HG03280 (cell line): Measurements from ENCODE around the gene SCCPDH.
"Not testable (repeated sequence)": the region's sequence is repeated elsewhere in the genome, so short reads cannot be mapped to it uniquely, and the experiment has no call there.

Experiments
- ATAC-seq: cut with Tn5 transposase; IDR thresholded peaks from one replicate; pipeline ENCODE4 v1.9.1; 2021; ENCODE audit warnings: mild to moderate bottlenecking, moderate library complexity; ENCODE audit not compliant: unreplicated experiment

Gene SCCPDH

DNA sequence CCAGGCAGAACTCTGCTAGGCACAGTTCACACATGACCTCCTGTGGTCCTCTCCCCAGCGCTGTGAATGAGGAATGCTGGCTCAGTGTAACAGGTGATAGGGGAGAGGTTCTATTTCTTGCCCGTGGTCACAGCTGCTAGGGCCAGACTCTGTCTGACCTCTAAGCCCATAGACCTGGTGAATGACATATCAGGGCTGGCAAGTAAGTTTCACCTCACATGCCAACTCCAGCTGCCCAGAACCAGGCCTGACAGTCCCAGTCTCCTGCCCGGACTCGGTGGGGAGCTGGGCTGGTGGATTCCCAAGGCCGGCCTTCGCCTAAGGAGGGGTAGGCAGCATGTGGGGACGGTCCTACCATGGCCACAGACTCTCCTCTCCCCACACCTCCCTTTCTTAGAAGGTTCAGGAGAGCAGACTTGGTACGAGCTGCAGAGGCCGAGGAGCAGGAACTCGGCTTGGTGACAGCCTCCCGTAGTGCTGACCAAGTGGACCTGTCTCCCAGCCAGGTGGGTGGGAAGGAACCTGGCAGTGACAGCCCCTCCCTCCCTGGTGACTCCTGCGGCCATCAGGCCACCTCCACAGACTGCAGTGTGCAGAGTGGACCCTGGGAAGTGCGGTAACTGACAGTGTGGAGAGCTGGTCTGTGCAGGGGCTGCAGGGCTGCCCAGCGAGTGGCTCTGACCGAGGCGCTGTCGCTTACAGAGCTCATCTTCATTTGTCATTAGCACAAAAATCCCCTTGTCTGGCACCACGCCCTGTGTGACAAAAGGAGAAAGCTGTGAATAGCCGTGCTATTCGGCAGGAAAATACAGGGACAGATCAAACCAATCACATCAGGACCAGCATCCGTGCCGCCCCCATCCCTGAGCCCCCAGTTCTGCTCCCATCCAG is 74.6 kb downstream of the SCCPDH start:
- ATAC-seq: no peak

DNA sequence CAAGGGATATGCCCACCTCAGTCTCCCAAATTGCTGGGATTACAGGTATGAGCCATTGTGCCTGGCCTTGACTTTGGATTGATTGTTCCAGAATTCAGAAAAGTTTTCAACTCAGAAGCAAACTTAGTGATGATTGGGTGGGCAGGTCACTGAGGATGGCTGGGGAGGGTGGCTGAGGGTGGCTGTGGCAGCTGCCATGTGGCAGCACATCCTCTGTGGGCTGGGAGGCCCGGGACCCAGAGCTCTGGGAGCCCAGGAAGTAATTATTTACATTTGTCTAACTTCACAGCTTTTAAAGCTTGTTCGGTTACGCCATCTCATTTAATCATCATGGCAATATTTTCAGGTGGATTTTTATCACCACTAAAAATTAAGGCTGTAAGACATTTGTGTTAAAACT is 76.1 kb downstream of the SCCPDH start:
- no peak for ATAC-seq

GRCh38 chr1:246800756-246801155 is 76.5 kb downstream of the SCCPDH start:
- no peak for ATAC-seq

- ATAC-seq: no peak
Observed at GRCh38 chr1:246801241-246802020, 77.2 kb downstream of the SCCPDH start.

DNA sequence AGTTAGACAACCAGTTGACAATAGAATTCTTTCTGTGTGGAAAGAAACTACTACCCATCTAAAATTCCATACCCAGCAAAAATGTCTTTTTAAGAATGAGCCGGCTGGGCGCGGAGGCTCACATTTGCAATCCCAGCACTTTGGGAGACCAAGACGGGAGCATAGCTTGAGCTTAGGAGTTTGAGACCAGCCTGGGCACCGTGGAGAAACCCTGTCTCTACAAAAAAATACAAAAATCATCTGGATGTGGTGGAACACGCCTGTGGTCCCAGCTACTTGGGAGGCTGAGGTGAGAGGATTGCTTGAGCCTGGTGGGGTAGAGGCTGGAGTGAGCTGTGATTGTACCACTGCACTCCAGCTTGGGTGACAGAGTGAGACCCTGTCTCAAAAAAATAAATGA is 79.2 kb downstream of the SCCPDH start:
- no peak for ATAC-seq

- no peak for ATAC-seq
Observed at GRCh38 chr1:246803883-246804282, 79.7 kb downstream of the SCCPDH start.

DNA sequence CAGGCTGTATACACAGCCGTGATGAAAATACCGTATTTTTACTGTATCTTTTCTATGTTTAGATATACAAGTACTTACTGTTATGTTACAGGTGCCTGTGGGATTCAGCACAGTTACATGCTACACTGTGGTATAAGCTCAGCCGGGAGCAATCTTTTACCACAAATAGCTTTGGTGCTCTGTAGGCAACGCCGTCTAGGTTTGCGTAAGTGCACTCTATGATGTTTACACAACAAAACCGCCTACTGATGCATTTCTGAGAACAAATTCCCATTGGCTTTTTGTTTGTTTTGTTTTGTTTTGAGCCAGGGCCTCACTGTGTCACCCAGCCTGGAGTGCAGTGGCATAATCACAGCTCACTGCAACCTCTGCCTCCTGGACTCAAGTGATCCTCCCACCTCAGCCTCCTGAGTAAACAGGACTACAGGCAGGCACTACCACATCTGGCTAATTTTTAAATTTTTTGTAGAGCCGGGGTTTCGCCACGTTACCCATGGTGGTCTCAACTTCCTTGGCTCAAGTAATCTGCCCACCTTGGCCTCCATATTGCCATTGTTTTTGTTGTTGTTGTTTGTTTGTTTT is 81.0 kb downstream of the SCCPDH start:
- no peak for ATAC-seq

DNA sequence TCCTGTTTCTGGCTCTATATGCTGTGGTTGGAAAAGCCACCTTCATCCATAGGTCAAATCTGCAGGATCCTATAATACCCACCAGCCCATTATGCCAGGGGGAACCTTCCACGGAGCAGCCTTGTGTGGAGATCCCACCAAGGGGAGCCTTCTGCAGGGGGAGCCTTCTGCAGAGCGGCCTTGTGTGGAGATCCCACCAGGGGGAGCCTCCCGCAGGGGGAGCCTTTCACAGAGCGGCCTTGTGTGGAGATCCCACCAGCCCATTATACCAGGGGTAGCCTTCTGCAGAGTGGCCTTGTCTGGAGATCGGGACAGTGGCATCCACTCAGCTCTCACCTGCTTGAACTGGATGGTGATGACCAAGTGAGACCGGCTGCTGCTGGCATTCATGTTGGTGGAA is 85.3 kb downstream of the SCCPDH start:
- no peak for ATAC-seq

GRCh38 chr1:246811985-246812384 is 87.8 kb downstream of the SCCPDH start:
- ATAC-seq: no peak

DNA sequence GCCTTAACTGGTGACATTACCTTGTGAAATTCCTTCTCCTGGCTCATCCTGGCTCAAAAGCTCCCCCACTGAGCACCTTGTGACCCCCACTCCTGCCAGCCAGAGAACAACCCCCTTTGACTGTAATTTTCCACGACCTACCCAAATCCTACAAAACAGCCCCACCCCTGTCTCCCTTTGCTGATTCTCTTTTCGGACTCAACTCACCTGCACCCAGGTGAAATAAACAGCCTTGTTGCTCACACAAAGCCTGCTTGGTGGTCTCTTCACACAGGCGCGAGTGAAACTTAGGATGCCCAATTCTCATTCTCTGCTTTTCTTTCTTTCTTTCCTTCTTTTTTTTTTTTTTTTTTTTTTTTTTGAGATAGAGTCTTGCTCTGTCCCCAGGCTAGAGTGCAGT is 89.1 kb downstream of the SCCPDH start:
- not testable (repeated sequence) for ATAC-seq

DNA sequence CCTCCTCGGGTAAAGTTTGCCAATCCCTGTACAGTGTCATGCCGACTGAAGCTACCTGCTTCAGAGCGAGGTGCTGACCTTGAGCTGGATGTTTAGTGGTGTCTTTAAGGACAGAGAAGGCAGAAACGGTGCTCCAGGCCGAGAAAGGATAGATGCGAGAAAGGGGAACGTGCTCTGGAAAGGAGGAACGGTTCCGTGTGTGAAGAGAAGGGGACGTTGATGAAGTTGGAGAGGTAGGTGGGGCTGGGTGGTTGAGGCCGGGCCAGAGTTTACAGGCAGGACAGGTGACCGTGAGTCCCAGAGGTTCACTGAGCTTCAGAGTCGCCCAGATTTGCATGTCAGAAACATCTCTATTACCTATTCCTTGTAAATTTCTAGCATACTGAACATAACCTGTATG is 90.7 kb downstream of the SCCPDH start:
- ATAC-seq: no peak

DNA sequence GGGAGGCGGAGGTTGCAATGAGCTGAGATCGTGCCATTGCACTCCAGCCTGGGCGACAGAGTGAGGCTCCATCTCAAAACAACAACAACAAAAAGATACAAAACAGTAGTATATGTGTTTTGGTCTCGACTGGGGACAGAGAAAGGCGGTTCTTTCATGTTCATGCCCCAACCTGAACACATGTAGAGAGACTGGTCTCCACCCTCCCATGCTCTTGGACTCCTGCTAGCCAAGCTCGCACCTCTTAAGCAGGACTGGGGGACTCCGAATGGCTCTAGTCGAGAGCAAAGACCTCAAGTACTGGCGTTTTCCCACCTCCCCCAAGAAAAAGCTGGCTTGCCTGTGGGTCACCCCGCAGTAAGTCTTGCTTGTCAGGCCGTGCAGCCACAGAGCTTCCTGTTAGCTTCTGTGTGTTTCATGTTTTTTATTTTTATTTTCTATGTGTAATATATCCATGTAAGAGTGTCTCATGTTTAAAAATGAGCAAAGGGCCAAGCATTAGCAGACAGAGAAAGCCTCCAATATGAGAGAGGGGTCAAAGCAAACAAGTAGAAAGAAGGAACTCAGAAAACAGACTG is 91.6 kb downstream of the SCCPDH start:
- ATAC-seq: peak; percentile 77
